HepG2 (cell line): Measurements from ENCODE around the gene ABCC1. TPM values are rescaled to one million over a fixed set of nuclear protein-coding genes. Genes with fewer than 3 reads are reported as not detected.

Experiments
- HHEX ChIP-seq: IDR thresholded peaks from 2 replicates; pipeline ENCODE4 v1.6.1; 2016; ENCODE audit warnings: control low read depth
- NFE2L1 ChIP-seq: sonication (generic); formaldehyde crosslinking; IDR thresholded peaks from 2 replicates; pipeline ENCODE4 v1.4.0; 2020; ENCODE audit warnings: missing genetic modification reagents, mild to moderate bottlenecking, borderline replicate concordance
- PHF5A ChIP-seq: IDR thresholded peaks from one replicate; pipeline ENCODE4 v1.6.1; 2018; ENCODE audit warnings: low read depth, missing genetic modification reagents; ENCODE audit not compliant: unreplicated experiment
- PHF8 ChIP-seq: sonication (generic); formaldehyde crosslinking; IDR thresholded peaks from 2 replicates; pipeline ENCODE4 v1.5.0; 2020; ENCODE audit warnings: missing genetic modification reagents
- RBM22 ChIP-seq: fragments of 200-400 bp; formaldehyde crosslinking; optimal IDR thresholded peaks from 2 replicates; pipeline ENCODE3; 2017; ENCODE audit warnings: mild to moderate bottlenecking, low read length, moderate library complexity
- SIX4 ChIP-seq: sonication (generic); formaldehyde crosslinking; IDR thresholded peaks from 2 replicates; pipeline ENCODE4 v1.4.0; 2020; ENCODE audit warnings: missing genetic modification reagents
- SMAD9 ChIP-seq: sonication (generic); formaldehyde crosslinking; IDR thresholded peaks from 2 replicates; pipeline ENCODE4 v1.5.1; 2020; ENCODE audit warnings: mild to moderate bottlenecking, missing genetic modification reagents
- SP140L ChIP-seq: sonication (generic); formaldehyde crosslinking; IDR thresholded peaks from 2 replicates; pipeline ENCODE4 v1.4.0; 2020; ENCODE audit warnings: missing genetic modification reagents, borderline replicate concordance
- SP2 ChIP-seq: sonication (generic); formaldehyde crosslinking; IDR thresholded peaks from 2 replicates; pipeline ENCODE4 v1.5.1; 2020; ENCODE audit warnings: mild to moderate bottlenecking, missing genetic modification reagents
- STAT5B ChIP-seq: sonication (generic); formaldehyde crosslinking; IDR thresholded peaks from 2 replicates; pipeline ENCODE4 v1.4.0; 2020; ENCODE audit warnings: missing genetic modification reagents
- TBP ChIP-seq: sonication (generic); formaldehyde crosslinking; IDR thresholded peaks from 2 replicates; pipeline ENCODE4 v1.5.0; 2020; ENCODE audit warnings: missing genetic modification reagents
- TSC22D2 ChIP-seq: sonication (generic); formaldehyde crosslinking; IDR thresholded peaks from 2 replicates; pipeline ENCODE4 v1.5.1; 2020; ENCODE audit warnings: missing genetic modification reagents, mild to moderate bottlenecking, borderline replicate concordance
- ZBTB7B ChIP-seq: sonication (generic); formaldehyde crosslinking; IDR thresholded peaks from 2 replicates; pipeline ENCODE4 v1.4.0; 2020; ENCODE audit warnings: missing genetic modification reagents
- ZNF101 ChIP-seq: sonication (generic); formaldehyde crosslinking; IDR thresholded peaks from 2 replicates; pipeline ENCODE4 v1.4.0; 2020; ENCODE audit warnings: mild to moderate bottlenecking, low read depth, missing genetic modification reagents, borderline replicate concordance
- ZNF12 ChIP-seq: sonication (generic); formaldehyde crosslinking; IDR thresholded peaks from 2 replicates; pipeline ENCODE4 v1.5.0; 2020; ENCODE audit warnings: missing genetic modification reagents
- ZNF282 ChIP-seq: fragments of 450-650 bp; IDR thresholded peaks from 2 replicates; pipeline ENCODE4 v1.6.1; 2018; ENCODE audit not compliant: partially characterized antibody
- ZNF556 ChIP-seq: sonication (generic); formaldehyde crosslinking; IDR thresholded peaks from 2 replicates; pipeline ENCODE4 v1.4.0; 2020; ENCODE audit warnings: mild to moderate bottlenecking, missing genetic modification reagents, borderline replicate concordance
- ZNF558 ChIP-seq: sonication (generic); formaldehyde crosslinking; IDR thresholded peaks from 2 replicates; pipeline ENCODE4 v1.9.0; 2022; ENCODE audit warnings: mild to moderate bottlenecking, missing genetic modification reagents, borderline replicate concordance
- ZNF615 ChIP-seq: sonication (generic); formaldehyde crosslinking; IDR thresholded peaks from 2 replicates; pipeline ENCODE4 v1.5.0; 2020; ENCODE audit warnings: mild to moderate bottlenecking, missing genetic modification reagents, borderline replicate concordance
- ZNF629 ChIP-seq: sonication (generic); formaldehyde crosslinking; conservative IDR thresholded peaks from 2 replicates; pipeline ENCODE4 v1.5.0; 2020; ENCODE audit warnings: missing genetic modification reagents
- ZNF644 ChIP-seq: IDR thresholded peaks from 2 replicates; pipeline ENCODE4 v1.6.1; 2016; ENCODE audit warnings: low read depth
- ZNF724P ChIP-seq: sonication (generic); formaldehyde crosslinking; IDR thresholded peaks from 2 replicates; pipeline ENCODE4 v1.8.0; 2022; ENCODE audit warnings: missing genetic modification reagents, borderline replicate concordance
- polyA plus RNA-seq, 8 experiments: library from polyadenylated mRNA; depleted of rRNA in 3 of 8; stranded (reverse) in 7 of 8; unstranded in 1 of 8; fragments of >200 nt; fragmentation: Illumina TruSeq in 4 of 8; extraction: Trizol in 4 of 8; gene quantifications; 2 replicates each; pipeline versions ENCODE4 v1.2.1 to v1.2.3, GENCODE V29; 2011 to 2016; ENCODE audit warnings: low read depth in 4 of 8, missing spikeins in 1 of 8, mixed read lengths in 1 of 8; ENCODE audit not compliant: insufficient read depth in 1 of 8
- total RNA-seq, 5 experiments: library from RNA; depleted of rRNA; stranded (reverse); fragments of >200 nt; fragmentation: Illumina TruSeq; extraction: Trizol; gene quantifications; 2 replicates each; pipeline ENCODE4 v1.2.3, GENCODE V29; 2016; ENCODE audit warnings: low read depth in 1 of 5
- TF ChIP-seq, protein P1 (sequence below): sonication (generic); formaldehyde crosslinking; IDR thresholded peaks from 2 replicates; pipeline ENCODE4 v1.5.0; 2020; ENCODE audit warnings: missing genetic modification reagents
- TF ChIP-seq, protein P2 (sequence below): sonication (generic); formaldehyde crosslinking; IDR thresholded peaks from 2 replicates; pipeline ENCODE4 v1.4.0; 2020; ENCODE audit warnings: missing genetic modification reagents
- TF ChIP-seq, protein P3 (sequence below): IDR thresholded peaks from 2 replicates; pipeline ENCODE4 v1.6.1; 2018; ENCODE audit warnings: missing genetic modification reagents, mild to moderate bottlenecking, missing compliant biosample characterization

ABCC1 gene
- total and polyA plus RNA-seq, 2 of the 13 experiments (the other 11 are each of a cell fraction or from before 2014, with no cell fraction given), result 13.0 to 30.6 TPM

DNA sequence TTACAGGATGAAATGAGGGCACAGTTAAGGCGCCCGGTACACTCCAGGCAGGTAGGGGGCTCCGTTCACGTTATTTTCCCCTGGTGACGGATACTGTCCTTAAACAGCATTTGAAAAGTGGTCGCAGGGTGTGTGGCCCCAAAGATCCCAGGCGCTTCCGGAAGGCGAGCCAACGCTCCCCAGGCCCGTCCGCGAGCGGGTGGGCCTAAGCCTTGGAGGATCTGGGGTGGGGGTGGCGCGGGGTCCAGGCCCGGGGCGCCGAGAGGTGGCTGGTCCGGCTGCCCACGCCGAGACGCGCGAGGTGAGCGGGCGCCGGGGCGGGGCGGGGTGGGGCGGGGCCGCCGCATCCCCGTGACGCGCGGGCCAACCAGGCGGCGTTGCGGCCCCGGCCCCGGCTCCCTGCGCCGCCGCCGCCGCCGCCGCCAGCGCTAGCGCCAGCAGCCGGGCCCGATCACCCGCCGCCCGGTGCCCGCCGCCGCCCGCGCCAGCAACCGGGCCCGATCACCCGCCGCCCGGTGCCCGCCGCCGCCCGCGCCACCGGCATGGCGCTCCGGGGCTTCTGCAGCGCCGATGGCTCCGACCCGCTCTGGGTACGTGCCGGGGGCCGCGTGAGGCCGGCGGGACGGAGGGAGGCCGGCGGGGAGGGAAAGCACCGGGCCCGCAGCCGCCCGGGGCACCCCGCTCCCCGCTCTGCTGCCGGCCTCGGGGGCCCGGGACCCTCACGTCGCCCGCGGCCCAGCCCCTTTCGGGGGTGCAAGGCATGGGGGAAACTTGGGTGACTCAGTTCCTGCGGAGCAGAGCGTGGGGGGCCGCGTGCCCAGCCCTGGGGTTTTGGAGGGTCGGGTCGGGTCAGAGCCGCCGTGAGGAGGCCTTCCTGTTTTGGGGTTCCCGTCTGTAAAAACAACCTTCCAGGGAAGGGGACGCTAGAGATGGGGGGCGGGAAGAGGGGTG lies at the start of gene ABCC1 (continued):
- TF ChIP-seq, protein P1, sequence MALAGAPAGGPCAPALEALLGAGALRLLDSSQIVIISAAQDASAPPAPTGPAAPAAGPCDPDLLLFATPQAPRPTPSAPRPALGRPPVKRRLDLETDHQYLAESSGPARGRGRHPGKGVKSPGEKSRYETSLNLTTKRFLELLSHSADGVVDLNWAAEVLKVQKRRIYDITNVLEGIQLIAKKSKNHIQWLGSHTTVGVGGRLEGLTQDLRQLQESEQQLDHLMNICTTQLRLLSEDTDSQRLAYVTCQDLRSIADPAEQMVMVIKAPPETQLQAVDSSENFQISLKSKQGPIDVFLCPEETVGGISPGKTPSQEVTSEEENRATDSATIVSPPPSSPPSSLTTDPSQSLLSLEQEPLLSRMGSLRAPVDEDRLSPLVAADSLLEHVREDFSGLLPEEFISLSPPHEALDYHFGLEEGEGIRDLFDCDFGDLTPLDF (CRISPR knock-in tag), result no peak
- TF ChIP-seq TBP (CRISPR knock-in tag), result no peak
- no peak for TF ChIP-seq PHF5A (CRISPR knock-in tag)
- TF ChIP-seq PHF8 (CRISPR knock-in tag), result peak; percentile 79
- TF ChIP-seq ZNF644 (CRISPR knock-in tag), result no peak
- TF ChIP-seq, protein P2, sequence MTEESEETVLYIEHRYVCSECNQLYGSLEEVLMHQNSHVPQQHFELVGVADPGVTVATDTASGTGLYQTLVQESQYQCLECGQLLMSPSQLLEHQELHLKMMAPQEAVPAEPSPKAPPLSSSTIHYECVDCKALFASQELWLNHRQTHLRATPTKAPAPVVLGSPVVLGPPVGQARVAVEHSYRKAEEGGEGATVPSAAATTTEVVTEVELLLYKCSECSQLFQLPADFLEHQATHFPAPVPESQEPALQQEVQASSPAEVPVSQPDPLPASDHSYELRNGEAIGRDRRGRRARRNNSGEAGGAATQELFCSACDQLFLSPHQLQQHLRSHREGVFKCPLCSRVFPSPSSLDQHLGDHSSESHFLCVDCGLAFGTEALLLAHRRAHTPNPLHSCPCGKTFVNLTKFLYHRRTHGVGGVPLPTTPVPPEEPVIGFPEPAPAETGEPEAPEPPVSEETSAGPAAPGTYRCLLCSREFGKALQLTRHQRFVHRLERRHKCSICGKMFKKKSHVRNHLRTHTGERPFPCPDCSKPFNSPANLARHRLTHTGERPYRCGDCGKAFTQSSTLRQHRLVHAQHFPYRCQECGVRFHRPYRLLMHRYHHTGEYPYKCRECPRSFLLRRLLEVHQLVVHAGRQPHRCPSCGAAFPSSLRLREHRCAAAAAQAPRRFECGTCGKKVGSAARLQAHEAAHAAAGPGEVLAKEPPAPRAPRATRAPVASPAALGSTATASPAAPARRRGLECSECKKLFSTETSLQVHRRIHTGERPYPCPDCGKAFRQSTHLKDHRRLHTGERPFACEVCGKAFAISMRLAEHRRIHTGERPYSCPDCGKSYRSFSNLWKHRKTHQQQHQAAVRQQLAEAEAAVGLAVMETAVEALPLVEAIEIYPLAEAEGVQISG (CRISPR knock-in tag), result no peak; the same call in none of the 2 replicates
- no peak for TF ChIP-seq SP2 (CRISPR knock-in tag)
- no peak for TF ChIP-seq ZBTB7B (CRISPR knock-in tag)
- TF ChIP-seq NFE2L1 (CRISPR knock-in tag), result no peak
- no peak for TF ChIP-seq ZNF12 (CRISPR knock-in tag)
- TF ChIP-seq SIX4 (CRISPR knock-in tag), result no peak
- TF ChIP-seq ZNF615 (CRISPR knock-in tag), result no peak
- no peak for TF ChIP-seq SMAD9 (CRISPR knock-in tag)
- TF ChIP-seq ZNF558 (CRISPR knock-in tag), result no peak; the same call in 1 of the 2 replicates
- TF ChIP-seq HHEX, result no peak
- TF ChIP-seq ZNF101 (CRISPR knock-in tag), result no peak
- TF ChIP-seq, protein P3, sequence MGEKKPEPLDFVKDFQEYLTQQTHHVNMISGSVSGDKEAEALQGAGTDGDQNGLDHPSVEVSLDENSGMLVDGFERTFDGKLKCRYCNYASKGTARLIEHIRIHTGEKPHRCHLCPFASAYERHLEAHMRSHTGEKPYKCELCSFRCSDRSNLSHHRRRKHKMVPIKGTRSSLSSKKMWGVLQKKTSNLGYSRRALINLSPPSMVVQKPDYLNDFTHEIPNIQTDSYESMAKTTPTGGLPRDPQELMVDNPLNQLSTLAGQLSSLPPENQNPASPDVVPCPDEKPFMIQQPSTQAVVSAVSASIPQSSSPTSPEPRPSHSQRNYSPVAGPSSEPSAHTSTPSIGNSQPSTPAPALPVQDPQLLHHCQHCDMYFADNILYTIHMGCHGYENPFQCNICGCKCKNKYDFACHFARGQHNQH (CRISPR knock-in tag), result no peak
- no peak for TF ChIP-seq ZNF282
- TF ChIP-seq ZNF629 (CRISPR knock-in tag), result no peak
- TF ChIP-seq TSC22D2 (CRISPR knock-in tag), result peak; percentile 6; the same call in 1 of the 2 replicates
- TF ChIP-seq SP140L (CRISPR knock-in tag), result no peak
- no peak for TF ChIP-seq ZNF724P (CRISPR knock-in tag)
- no peak for TF ChIP-seq RBM22
- no peak for TF ChIP-seq STAT5B (CRISPR knock-in tag)
- TF ChIP-seq ZNF556 (CRISPR knock-in tag), result peak; percentile 12; the same call in 1 of the 2 replicates
